Measurements from ENCODE around the gene MC3R. TPM values are rescaled to one million over a fixed set of nuclear protein-coding genes. Genes with fewer than 3 reads are reported as not detected.

MC3R gene
- total RNA-seq, 1 donor, result not detected

DNA sequence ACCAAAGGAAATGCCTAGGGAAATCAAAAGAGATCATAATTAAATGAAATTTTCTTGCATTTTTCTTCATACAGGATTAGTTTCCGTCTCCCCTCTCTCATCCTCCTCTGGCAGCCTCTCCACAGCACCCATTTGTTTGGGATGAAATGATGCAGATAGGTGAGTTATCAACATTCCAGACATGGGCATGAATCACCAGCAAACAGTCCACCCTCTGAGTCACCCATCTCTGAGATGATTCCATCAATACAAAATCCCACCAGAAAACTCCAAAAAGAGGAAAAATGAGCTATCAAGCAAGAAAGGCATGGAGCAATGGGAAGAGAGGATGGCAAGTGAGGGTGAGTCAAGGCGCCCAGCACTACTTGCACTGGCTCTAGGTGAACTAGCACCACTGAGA lies 11.4 kb downstream of the MC3R start:
- Histone ChIP-seq H3K9me3 (ENCODE audit: low read depth, low read length) (no peaks in the 10 kb centered on the region), H3K4me1 (ENCODE audit: insufficient read depth, low read length) (no peaks in the 10 kb centered on the region), H3K4me2 (ENCODE audit: insufficient read depth, low read length) (no peak overlapping the region), H3K27ac (ENCODE audit: low read depth, low read length) (no peak overlapping the region), H4K20me1 (ENCODE audit: insufficient read depth, low read length) (no peaks in the 10 kb centered on the region), H2AFZ (ENCODE audit: low read length) (no peak overlapping the region), H3K4me3 (ENCODE audit: insufficient read depth, low read length) (no peak overlapping the region), H3K27me3 (ENCODE audit: insufficient read depth, low read length) (no peaks in the 10 kb centered on the region), H3K36me3 (ENCODE audit: insufficient read depth, low read length) (no peaks in the 10 kb centered on the region), H3K79me2 (ENCODE audit: insufficient read depth, low read length) (no peaks in the 10 kb centered on the region)
- TF ChIP-seq, protein P1, sequence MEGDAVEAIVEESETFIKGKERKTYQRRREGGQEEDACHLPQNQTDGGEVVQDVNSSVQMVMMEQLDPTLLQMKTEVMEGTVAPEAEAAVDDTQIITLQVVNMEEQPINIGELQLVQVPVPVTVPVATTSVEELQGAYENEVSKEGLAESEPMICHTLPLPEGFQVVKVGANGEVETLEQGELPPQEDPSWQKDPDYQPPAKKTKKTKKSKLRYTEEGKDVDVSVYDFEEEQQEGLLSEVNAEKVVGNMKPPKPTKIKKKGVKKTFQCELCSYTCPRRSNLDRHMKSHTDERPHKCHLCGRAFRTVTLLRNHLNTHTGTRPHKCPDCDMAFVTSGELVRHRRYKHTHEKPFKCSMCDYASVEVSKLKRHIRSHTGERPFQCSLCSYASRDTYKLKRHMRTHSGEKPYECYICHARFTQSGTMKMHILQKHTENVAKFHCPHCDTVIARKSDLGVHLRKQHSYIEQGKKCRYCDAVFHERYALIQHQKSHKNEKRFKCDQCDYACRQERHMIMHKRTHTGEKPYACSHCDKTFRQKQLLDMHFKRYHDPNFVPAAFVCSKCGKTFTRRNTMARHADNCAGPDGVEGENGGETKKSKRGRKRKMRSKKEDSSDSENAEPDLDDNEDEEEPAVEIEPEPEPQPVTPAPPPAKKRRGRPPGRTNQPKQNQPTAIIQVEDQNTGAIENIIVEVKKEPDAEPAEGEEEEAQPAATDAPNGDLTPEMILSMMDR (IDR thresholded peaks at IDR 0.05; ENCODE audit: extremely low read depth, low read depth, low read length), result no peak
- no peak for DNase-seq (ENCODE audit: insufficient read length, low spot score, missing footprints)

DNA sequence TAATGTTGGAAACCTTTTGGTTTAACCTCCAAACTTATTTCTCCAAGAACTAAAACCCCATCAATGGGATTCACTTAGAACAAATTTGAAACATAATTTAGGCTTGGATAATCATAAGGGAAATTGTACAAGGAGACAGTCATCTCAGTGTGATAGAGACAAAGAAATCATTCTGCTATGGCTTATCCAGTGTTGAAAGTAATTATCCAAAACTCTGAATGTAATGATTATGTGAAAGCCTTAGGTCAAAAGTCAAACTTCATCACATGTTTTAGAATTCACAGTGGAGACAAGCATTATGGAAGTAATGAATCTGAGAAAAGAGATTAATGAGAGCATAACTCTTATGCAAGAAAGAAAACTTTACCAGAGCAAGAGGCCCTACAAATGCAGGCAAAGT lies 20.0 kb downstream of the MC3R start:
- Histone ChIP-seq H2AFZ (ENCODE audit: low read length) (no peak overlapping the region), H3K9me3 (ENCODE audit: low read depth, low read length) (no peaks in the 10 kb centered on the region), H3K4me2 (ENCODE audit: insufficient read depth, low read length) (no peak overlapping the region), H4K20me1 (ENCODE audit: insufficient read depth, low read length) (no peaks in the 10 kb centered on the region), H3K27ac (ENCODE audit: low read depth, low read length) (no peak overlapping the region), H3K4me1 (ENCODE audit: insufficient read depth, low read length) (no peaks in the 10 kb centered on the region), H3K36me3 (ENCODE audit: insufficient read depth, low read length) (no peaks in the 10 kb centered on the region), H3K4me3 (ENCODE audit: insufficient read depth, low read length) (no peak overlapping the region), H3K27me3 (ENCODE audit: insufficient read depth, low read length) (no peaks in the 10 kb centered on the region), H3K79me2 (ENCODE audit: insufficient read depth, low read length) (no peaks in the 10 kb centered on the region)
- no peak for DNase-seq (ENCODE audit: insufficient read length, low spot score, missing footprints)
- TF ChIP-seq, protein P1 (IDR thresholded peaks at IDR 0.05; ENCODE audit: extremely low read depth, low read depth, low read length), result no peak

DNA sequence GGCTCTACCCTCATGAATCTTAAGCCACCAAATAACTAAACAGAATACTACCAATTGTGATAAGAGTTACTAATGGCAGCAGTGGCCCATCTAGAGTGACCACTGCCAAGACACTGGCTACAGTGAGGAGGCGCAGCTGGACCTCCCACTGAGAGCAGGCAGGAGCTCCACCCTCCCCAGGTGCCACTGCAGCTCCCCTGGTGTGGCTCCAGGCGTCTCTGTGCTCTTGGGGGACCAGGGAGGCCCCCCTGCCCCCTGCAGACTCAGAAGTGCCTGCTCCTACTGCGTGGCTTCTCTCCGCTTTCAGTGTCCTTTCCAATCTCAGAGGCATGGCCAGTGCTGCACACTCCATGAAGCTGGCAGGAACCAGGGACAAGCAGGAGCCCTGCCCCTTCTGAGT lies 23.4 kb downstream of the MC3R start:
- Histone ChIP-seq H4K20me1 (ENCODE audit: insufficient read depth, low read length) (no peaks in the 10 kb centered on the region), H3K4me3 (ENCODE audit: insufficient read depth, low read length) (no peak overlapping the region), H3K79me2 (ENCODE audit: insufficient read depth, low read length) (no peaks in the 10 kb centered on the region), H3K27ac (ENCODE audit: low read depth, low read length) (no peak overlapping the region), H3K36me3 (ENCODE audit: insufficient read depth, low read length) (no peaks in the 10 kb centered on the region), H3K9me3 (ENCODE audit: low read depth, low read length) (no peaks in the 10 kb centered on the region), H3K4me1 (ENCODE audit: insufficient read depth, low read length) (no peaks in the 10 kb centered on the region), H3K4me2 (ENCODE audit: insufficient read depth, low read length) (no peak overlapping the region), H3K27me3 (ENCODE audit: insufficient read depth, low read length) (no peaks in the 10 kb centered on the region), H2AFZ (ENCODE audit: low read length) (no peak overlapping the region)
- TF ChIP-seq, protein P1 (IDR thresholded peaks at IDR 0.05; ENCODE audit: extremely low read depth, low read depth, low read length), result no peak
- DNase-seq (ENCODE audit: insufficient read length, low spot score, missing footprints), result peak; percentile 59

DNA sequence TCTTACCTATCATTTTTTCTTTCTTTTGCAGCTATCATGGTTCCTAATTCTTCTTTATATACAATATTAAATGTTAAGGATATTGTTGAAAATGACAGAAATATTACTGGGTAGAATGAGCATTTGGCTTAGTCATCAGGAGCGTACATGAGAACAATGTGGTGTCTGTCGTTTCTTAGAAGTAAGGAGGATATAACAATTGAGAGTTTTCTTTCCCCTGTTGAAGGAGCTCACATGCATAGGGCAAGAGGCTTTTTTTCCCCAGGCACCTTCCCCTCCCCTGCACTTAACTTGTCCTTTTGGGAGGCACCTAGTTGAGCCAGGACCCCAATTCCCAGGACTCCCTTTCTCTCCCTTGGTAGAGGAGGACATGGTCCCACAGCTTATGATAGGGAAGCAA lies 25.0 kb downstream of the MC3R start:
- Histone ChIP-seq H3K4me1 (ENCODE audit: insufficient read depth, low read length) (no peaks in the 10 kb centered on the region), H3K27ac (ENCODE audit: low read depth, low read length) (no peak overlapping the region), H3K4me3 (ENCODE audit: insufficient read depth, low read length) (no peak overlapping the region), H4K20me1 (ENCODE audit: insufficient read depth, low read length) (no peaks in the 10 kb centered on the region), H3K9me3 (ENCODE audit: low read depth, low read length) (no peaks in the 10 kb centered on the region), H3K79me2 (ENCODE audit: insufficient read depth, low read length) (no peaks in the 10 kb centered on the region), H3K27me3 (ENCODE audit: insufficient read depth, low read length) (no peaks in the 10 kb centered on the region), H2AFZ (ENCODE audit: low read length) (no peak overlapping the region), H3K4me2 (ENCODE audit: insufficient read depth, low read length) (no peak overlapping the region), H3K36me3 (ENCODE audit: insufficient read depth, low read length) (no peaks in the 10 kb centered on the region)
- DNase-seq (ENCODE audit: insufficient read length, low spot score, missing footprints), result no peak
- TF ChIP-seq, protein P1 (IDR thresholded peaks at IDR 0.05; ENCODE audit: extremely low read depth, low read depth, low read length), result no peak

Measured in osteoblast (primary cell).